Urinary bladder (tissue), 4 donors: ENCODE data around the gene SDCCAG8. TPM values are rescaled to one million over a fixed set of nuclear protein-coding genes. Genes with fewer than 3 reads are reported as not detected.
"Not testable (repeated sequence)": the region's sequence is repeated elsewhere in the genome, so short reads cannot be mapped to it uniquely, and the experiment has no call there.

ENCODE experiments used
- DNase-seq: peaks from one replicate; pipeline ENCODE4 v3.0.0-alpha.2; 2015; ENCODE audit errors: extremely low spot score
- H3K27ac ChIP-seq: one replicate; pipeline ENCODE4 v1.5.1; 2013; ENCODE audit warnings: low read depth, mild to moderate bottlenecking, moderate library complexity
- H3K36me3 ChIP-seq: one replicate; pipeline ENCODE4 v1.6.1; 2013; ENCODE audit warnings: mild to moderate bottlenecking, moderate library complexity; ENCODE audit not compliant: insufficient read depth
- H3K4me1 ChIP-seq: one replicate; pipeline ENCODE4 v1.6.1; 2013; ENCODE audit warnings: mild to moderate bottlenecking, moderate library complexity; ENCODE audit not compliant: insufficient read depth
- H3K4me3 ChIP-seq: one replicate; pipeline ENCODE4 v1.5.1; 2013; ENCODE audit warnings: low read depth, low read length
- WGBS: extraction: QIAGEN DNeasy Blood & Tissue Kit; methylation state at CpG from one replicate; pipeline ENCODE4 v1.1.7; 2013; 5-methylcytosine and 5-hydroxymethylcytosine counted together
- polyA plus RNA-seq: library from polyadenylated mRNA; stranded (reverse); fragments of 200-250 nt; gene quantifications from one replicate; pipeline ENCODE4 v1.2.3, GENCODE V29; 2013
- total RNA-seq: library from RNA; depleted of rRNA; stranded (reverse); fragments of >200 nt; gene quantifications from one replicate; pipeline ENCODE4 v1.2.3, GENCODE V29; 2014
- donor health status: healthy with polysubstance abuse.
- donor health status: healthy.

Gene SDCCAG8
- total and polyA plus RNA-seq, 2 donors, result 19.0 to 85.5 TPM

DNA sequence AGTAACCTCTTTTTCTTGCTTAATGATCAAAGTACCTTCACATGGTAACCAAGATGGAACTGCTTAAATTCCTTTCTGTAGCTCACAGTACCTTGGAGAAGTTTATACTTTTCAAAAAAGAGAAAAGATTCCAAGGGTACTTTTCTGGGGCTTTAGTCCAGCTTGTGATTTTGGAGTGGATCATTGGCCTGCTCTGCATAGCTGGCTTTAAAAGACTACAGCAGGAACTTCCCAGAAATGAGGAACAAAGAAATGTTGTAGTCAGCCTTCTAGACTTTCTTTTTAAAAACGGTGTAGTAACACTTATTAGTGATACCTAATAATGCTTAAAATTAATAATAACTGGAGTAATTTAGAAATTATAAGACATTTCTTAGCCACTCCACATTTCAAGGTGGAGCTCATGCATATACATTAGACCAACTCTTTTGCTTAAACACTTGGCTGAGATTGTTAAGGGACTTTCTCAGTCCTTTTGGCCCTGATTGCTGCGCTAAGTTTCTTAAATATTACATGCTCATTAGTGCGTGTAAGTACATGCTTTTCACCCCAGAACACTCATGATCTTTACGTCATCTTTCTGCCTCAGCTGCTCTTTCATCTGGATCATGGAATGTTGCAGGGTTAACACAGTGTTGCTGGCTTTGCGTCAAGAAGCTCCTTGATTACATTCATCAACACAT lies 57.3 kb downstream of the SDCCAG8 start:
- no peak for DNase-seq
- H3K27ac ChIP-seq, result no peak overlapping the region

DNA sequence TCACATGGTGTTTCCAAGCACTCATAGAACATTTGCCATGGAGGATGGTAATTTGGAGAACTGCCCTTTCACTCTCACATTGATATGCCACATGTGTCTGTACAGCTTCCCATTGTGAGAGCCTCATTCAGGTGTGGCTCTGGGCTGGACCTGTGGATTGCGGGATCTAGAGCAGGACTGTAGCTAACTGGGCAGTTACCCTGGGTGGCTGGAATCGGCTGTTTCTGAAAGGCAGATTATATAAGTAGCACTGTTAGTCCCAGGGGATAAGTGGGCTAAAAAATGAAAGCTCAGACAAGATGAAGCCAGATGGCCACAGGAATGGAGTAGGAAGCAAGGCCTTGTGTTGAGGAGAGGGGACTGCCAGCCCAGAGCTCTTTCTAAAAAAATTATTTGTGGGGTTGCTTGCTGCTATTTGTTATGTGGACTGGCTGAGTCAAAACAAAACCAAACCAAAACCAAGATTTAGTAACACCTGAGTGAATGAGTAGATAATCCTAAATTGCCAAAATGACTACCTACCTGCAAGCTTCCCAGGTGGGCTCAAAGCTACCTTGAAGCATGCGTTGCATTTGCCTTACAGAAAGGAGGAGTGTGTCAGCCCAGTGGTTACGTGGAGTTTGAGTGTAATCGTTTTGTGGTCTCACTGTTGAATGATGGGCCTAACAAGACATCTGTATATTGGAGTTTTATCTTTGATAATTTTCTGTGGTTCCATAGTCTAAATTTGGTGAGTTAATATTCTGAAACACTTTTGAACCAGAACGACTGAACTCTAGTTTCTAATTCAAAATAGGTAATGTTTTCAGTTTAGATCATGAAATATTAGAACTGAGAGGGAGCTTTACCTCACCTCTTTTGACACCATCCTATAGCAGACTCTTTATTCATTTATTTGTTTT lies 58.0 kb downstream of the SDCCAG8 start:
- WGBS, result 94% methylated on average over 6 of the region's 6 CpGs
- H3K4me1 ChIP-seq, result no peaks in the 10 kb centered on the region
- DNase-seq, result no peak
- H3K36me3 ChIP-seq, result no peaks in the 10 kb centered on the region
- H3K27ac ChIP-seq, result no peak overlapping the region
- no peak overlapping the region for H3K4me3 ChIP-seq

More for the DNA sequence above, 57.3 kb downstream of the SDCCAG8 start:
- 90% methylated on average over 5 of the region's 5 CpGs for WGBS
- peaks cover 1% of the 10 kb centered on the region for H3K36me3 ChIP-seq
- H3K4me1 ChIP-seq, result no peaks in the 10 kb centered on the region
- no peak overlapping the region for H3K4me3 ChIP-seq

DNA sequence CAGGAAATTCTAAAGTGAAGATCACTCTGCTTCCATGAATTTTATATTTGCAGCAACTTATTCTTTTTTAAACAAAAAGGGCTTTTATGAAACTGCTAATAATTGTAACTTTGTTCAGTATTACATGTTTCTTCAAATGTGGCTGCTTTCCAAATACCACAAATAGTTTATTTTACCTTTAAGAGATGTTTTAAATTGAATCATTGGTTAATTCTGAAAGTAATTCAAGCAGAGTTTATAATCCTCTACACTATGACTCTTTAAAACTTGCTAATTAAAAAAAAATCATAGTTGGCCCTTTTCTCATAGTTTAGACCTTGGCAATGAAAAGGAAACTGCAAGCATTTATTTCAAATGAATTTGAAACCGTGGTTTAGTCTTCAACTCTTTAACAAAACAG lies 59.6 kb downstream of the SDCCAG8 start:
- no peak for DNase-seq

DNA sequence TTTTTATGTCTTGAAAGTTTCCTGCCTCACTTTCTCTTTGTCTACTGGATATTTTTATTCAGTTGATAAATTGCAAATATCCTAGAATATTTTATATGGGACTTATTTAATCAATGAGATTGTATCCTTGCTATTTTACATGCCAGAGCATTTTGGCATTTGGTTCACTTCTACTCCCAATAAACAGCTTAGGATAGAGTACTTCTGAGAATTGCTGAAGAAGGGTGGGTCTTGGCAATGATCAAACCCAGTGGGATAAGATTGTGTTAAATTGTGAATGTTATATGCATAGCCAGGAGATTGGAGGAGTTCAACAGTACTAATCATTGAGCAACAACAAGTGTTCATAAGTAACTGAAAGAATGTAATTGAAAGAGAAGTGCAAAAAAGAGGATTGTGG lies 60.1 kb downstream of the SDCCAG8 start:
- Histone ChIP-seq H3K36me3 (peaks cover 2% of the 10 kb centered on the region), H3K27ac (no peak overlapping the region), H3K4me1 (no peaks in the 10 kb centered on the region), H3K4me3 (no peak overlapping the region)
- DNase-seq, result no peak

More for the DNA sequence above, 59.6 kb downstream of the SDCCAG8 start:
- Histone ChIP-seq H3K27ac (no peak overlapping the region), H3K36me3 (no peaks in the 10 kb centered on the region), H3K4me1 (no peaks in the 10 kb centered on the region), H3K4me3 (no peak overlapping the region)
- 39% methylated on average over 1 of the region's 1 CpG for WGBS

DNA sequence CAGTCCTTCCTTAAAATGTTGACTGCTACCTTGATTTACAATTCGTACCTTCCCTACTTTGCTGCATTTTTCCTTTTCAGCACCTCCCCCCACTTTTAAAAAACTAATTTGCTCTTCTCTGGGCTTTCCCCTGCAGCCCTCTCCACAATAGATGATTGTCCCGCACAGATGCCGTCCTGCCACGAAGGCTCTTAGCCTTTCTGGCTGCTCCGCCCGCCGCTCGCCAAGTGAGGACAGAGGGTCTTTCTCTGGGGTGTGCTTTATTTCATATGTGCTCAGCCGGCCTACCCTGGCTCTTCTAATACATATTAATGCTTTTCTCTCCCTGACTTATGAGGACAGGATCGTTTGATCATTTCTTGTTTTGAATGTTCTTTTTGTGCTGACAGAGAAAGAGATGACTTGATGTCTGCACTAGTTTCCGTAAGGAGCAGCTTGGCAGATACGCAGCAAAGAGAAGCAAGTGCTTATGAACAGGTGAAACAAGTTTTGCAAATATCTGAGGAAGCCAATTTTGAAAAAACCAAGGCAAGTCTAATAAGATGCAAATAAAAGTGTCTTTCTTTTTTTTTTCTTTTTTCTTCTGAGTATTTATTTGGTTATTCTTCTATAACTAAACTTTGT lies 60.6 kb downstream of the SDCCAG8 start:
- DNase-seq, result no peak
- H3K4me3 ChIP-seq, result no peak overlapping the region
- peaks cover 3% of the 10 kb centered on the region for H3K36me3 ChIP-seq
- no peak overlapping the region for H3K27ac ChIP-seq
- WGBS, result 67% methylated on average over 12 of the region's 12 CpGs
- H3K4me1 ChIP-seq, result no peaks in the 10 kb centered on the region

DNA sequence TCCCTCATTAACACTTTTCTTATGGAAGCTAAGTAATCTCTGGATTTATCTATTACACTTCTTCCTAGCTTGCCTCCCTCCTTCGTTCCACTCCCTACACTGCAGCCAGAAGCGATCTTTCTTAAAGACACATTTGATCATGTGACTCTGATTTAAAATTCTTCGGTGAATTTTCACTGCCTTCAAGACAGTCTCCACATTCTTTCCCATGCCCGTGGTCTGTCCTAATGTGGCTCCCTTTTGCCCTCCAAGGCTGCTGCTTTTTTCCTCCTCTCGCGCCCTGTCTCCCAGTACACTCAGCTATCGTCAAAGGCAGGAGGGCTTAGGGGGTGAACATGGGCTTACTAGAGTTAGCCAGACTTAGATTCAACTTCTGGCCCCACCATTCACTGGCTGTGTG lies 64.4 kb downstream of the SDCCAG8 start:
- DNase-seq, result no peak
- 82% methylated on average over 7 of the region's 7 CpGs for WGBS
- Histone ChIP-seq H3K4me1 (no peaks in the 10 kb centered on the region), H3K36me3 (peaks cover 3% of the 10 kb centered on the region), H3K27ac (no peak overlapping the region), H3K4me3 (no peak overlapping the region)

DNA sequence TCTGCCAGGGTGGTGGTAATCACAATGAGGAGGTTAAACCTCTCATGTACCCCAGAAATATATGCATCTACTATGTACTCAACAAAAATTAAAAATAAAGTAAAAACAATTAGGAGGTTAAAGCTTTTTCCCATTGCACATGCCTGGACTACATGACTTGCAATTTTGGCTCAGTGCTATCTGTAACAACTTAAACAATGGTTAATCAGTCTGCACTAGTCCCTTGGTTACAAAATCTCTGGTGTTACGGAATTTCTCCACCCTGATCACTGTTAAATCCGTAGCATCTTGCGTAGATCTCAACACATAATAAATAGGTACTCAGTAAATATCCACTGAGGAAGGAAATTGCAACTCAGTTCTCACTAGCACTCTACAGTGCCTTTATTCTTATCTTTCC lies 66.5 kb downstream of the SDCCAG8 start:
- no peak overlapping the region for H3K4me3 ChIP-seq
- peaks cover 3% of the 10 kb centered on the region for H3K36me3 ChIP-seq
- no peak overlapping the region for H3K27ac ChIP-seq
- WGBS, result 85% methylated on average over 3 of the region's 3 CpGs
- H3K4me1 ChIP-seq, result no peaks in the 10 kb centered on the region
- DNase-seq, result no peak

DNA sequence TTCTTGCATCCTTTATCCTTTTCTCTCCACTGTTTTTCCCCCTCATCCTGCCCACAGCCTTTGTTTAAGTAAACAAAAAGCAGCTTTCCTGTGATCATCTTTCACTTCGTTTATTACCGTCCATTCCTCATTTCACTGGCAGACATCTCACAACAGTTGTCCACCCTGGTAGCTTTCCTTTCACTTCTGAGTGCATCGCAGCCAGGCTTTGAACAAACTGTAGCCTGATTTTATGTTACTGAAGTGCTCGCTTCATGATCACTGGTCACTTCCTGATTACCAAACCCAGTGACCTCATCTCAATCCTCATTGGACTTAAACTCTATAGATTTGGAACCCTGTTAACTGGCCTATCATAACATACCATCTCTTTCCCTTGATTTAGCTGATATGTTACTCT lies 67.7 kb downstream of the SDCCAG8 start:
- no peak overlapping the region for H3K4me3 ChIP-seq
- WGBS, result 71% methylated on average over 4 of the region's 4 CpGs
- H3K4me1 ChIP-seq, result no peaks in the 10 kb centered on the region
- H3K36me3 ChIP-seq, result peaks cover 3% of the 10 kb centered on the region
- no peak overlapping the region for H3K27ac ChIP-seq
- DNase-seq, result no peak

DNA sequence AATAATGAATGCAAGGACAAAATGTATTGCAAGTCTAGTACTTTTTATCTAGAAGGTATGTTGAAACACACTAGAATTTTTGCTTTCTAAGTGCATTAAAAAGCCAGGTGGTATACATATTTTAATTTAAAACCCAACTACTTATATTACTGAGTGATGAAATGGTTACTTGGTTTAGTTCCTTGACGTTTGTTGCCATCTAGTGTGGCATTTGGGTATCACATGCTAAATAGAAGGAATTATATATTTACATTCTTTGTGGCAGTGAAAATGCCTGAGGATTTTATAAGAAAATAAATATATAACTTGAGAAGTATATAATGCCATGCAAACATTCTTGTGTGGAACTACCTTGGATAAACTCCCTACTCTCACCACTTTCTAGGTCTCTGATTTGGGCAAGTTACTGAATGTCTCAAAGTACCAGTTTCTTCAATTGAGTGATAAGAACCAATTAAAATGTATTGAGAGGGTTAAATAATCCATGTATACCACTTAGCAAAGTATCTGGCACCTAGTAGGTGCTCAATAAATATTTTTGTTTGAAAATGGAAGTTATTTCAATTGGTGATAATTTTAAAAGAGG lies 69.6 kb downstream of the SDCCAG8 start:
- DNase-seq, result peak; percentile 32
- Histone ChIP-seq H3K4me3 (no peak overlapping the region), H3K4me1 (no peaks in the 10 kb centered on the region), H3K36me3 (peaks cover 3% of the 10 kb centered on the region), H3K27ac (no peak overlapping the region)
- 1% methylated on average over 1 of the region's 1 CpG for WGBS

DNA sequence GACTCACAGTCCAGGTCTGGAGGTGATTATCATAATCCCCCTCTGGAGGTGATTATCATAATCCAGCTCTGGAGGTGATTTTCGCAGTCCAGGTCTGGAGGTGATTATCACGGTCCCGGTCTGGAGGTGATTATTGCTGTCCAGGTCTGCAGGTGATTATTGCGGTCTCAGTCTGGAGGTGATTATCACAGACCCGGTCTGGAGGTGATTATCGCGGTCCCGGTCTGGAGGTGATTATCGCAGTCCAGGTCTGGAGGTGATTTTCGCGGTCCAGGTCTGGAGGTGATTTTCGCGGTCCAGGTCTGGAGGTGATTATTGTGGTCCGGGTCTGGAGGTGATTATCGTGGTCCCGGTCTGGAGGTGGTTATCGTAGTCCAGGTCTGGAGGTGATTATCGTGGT lies 76.6 kb downstream of the SDCCAG8 start:
- WGBS, result 94% methylated on average over 18 of the region's 18 CpGs
- Histone ChIP-seq H3K4me3 (no peak overlapping the region), H3K27ac (no peak overlapping the region), H3K36me3 (peaks cover 2% of the 10 kb centered on the region), H3K4me1 (no peaks in the 10 kb centered on the region)
- no peak for DNase-seq

DNA sequence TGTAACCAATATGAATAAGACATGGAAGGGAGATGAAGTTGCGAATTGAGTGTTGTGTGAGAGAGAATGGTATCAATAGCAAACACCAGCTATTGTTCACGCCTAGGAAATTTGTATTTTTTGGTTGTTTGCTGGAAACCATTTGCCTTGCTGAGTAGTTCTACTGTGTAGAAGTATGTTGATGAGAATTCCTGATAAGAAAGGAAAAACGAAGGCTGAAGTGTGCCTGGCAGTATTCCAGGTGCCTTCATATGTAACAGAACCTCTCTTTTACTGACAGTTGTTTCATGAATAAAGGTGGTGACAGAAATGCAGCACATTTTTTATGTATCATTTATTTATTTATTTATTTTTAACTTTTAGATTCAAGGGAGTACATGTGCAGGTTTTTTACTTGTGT lies 79.5 kb downstream of the SDCCAG8 start:
- Histone ChIP-seq H3K4me3 (no peak overlapping the region), H3K4me1 (no peaks in the 10 kb centered on the region), H3K36me3 (peaks cover 2% of the 10 kb centered on the region), H3K27ac (no peak overlapping the region)
- WGBS, result 88% methylated on average over 3 of the region's 3 CpGs
- DNase-seq, result no peak

DNA sequence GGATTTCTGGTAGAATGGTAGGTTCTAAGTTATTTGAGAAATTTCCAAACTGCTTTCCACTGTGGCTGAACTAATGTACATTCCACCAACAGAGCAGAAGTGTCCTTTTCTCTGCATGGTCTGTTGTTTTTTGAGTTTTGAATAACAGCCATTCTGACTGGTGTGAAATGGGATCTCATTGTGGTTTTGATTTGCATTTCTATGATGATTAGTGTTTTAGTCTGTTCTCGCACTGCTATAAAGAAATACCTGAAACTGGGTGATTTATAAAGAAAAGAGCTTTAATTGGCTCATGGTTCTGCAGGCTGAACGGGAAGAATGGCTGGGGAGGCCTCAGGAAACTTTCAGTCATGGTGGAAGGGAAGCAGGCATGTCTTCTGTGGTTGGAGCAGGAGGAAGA lies 80.3 kb downstream of the SDCCAG8 start:
- H3K4me1 ChIP-seq, result no peaks in the 10 kb centered on the region
- WGBS, result 91% methylated on average over 2 of the region's 2 CpGs
- no peak overlapping the region for H3K4me3 ChIP-seq
- no peak for DNase-seq
- H3K36me3 ChIP-seq, result no peaks in the 10 kb centered on the region
- no peak overlapping the region for H3K27ac ChIP-seq

DNA sequence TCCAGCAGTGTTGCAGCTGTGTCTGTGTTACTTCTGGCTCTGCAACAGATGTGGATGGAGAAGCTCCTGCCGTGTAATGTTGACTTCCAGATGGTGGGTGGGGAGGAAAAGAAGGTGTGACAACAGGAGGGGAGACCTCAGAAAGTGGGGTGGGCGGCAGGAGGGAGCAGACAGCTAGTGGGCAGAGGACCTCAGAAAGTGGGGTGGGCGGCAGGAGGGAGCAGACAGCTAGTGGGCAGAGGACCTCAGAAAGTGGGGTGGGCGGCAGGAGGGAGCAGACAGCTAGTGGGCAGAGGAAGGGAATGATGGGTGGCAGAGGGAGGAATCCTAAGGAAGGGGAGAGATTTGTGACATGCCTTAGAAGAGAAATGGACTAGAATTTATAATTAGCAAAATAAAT lies 83.0 kb downstream of the SDCCAG8 start:
- not testable (repeated sequence) for H3K4me3 ChIP-seq, H3K36me3 ChIP-seq, H3K4me1 ChIP-seq, H3K27ac ChIP-seq, DNase-seq
- WGBS, result 87% methylated on average over 4 of the region's 4 CpGs
